Measurements from ENCODE around the gene TASP1. TPM values are rescaled to one million over a fixed set of nuclear protein-coding genes. Genes with fewer than 3 reads are reported as not detected.

TASP1 gene, protein sequence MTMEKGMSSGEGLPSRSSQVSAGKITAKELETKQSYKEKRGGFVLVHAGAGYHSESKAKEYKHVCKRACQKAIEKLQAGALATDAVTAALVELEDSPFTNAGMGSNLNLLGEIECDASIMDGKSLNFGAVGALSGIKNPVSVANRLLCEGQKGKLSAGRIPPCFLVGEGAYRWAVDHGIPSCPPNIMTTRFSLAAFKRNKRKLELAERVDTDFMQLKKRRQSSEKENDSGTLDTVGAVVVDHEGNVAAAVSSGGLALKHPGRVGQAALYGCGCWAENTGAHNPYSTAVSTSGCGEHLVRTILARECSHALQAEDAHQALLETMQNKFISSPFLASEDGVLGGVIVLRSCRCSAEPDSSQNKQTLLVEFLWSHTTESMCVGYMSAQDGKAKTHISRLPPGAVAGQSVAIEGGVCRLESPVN
- total RNA-seq (10 to 100 TPM; 15.1 to 15.2 TPM), polyA plus RNA-seq (10 to 100 TPM; 16.9 to 18.2 TPM)

DNA sequence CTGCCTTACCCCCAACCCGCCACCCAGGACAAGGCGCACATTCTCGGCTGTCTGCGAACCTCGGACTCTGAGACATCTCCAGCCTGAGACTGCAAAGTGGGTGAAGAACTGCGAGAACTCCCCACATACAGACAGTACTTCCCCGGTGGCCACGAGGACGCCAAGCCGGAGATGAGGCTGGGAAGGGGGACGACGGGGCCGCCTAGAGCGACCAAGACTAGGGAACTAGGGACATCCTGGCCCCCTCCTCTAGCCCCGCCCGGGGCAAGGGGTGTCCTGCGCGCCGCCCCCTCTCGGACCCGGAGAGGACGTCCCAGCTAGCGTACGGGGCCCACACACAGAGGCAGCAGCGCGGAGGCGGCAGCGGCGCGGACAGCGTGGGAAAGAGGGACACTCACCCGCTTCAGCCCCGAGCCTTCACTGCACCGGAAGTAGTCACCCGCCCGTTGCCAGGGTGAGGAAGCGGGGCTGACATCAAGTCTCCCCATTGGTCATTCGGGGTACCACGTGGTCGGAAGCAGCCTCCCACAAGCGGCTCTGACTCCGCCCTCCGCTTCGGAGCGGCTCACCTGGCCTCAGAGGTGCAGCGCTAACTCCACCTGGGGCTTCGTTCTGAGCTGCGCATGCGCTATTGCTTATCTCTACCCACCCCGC is at the start of gene TASP1:
TASP1 (minus strand) TSS at position 437 of the 654 bp plus-strand sequence. CDS start 8,854 bp downstream, outside the sequence.
- no peaks in the 10 kb centered on the region for H3K36me3 ChIP-seq (ENCODE audit: insufficient read depth, low read length)
- no peaks in the 10 kb centered on the region for H3K27me3 ChIP-seq (ENCODE audit: insufficient read depth, low read length)
- H3K27me3 Mint-ChIP-seq, result peaks cover 2 to 13% of the 10 kb centered on the region in 2 donors
- H3K9me3 Mint-ChIP-seq, result no peaks in the 10 kb centered on the region
- peaks cover 15 to 27% (median 17%) of the 10 kb centered on the region in 4 donors for H3K4me1 Mint-ChIP-seq
- peak within 1 kb of the TSS; percentile 84 to 95 (median 90) for H3K27ac Mint-ChIP-seq
- H3K27ac ChIP-seq (ENCODE audit: low read depth, low read length), result peak within 1 kb of the TSS; percentile 66
- peak; percentile 94 to 98 (median 96) for DNase-seq
- intact Hi-C loops (cut with micrococcal nuclease), result loop anchor here (1.0 to 5.0 kb wide), 2 partner anchors 147 to 406 kb away; partner anchors contain the start of gene NDUFAF5
- peak within 1 kb of the TSS; percentile 59 to 90 for H3K4me3 ChIP-seq (ENCODE audit: low read length in 2 of 2)
- H3K9me3 ChIP-seq (ENCODE audit: control insufficient read depth in 1 of 2, low read length in 2 of 2), result no peaks in the 10 kb centered on the region
- H3K4me3 Mint-ChIP-seq, result peak within 1 kb of the TSS; percentile 84 to 93 (median 89)
- ChIA-PET CTCF (ENCODE audit: partially characterized antibody) (interaction anchor here (1.0 kb wide), 1 partner anchor 147 kb away, joined by 3 read pairs; no protein-coding TSS in a partner anchor), POLR2A (ENCODE audit: partially characterized antibody) (interaction anchor here (0.8 to 1.3 kb wide), 3 partner anchors 11 to 146 kb away, joined by 3 to 6 read pairs (median 5); partner anchors contain the start of genes ESF1 and NDUFAF5)
- peaks cover 0 to 5% of the 10 kb centered on the region in 2 donors for H3K36me3 Mint-ChIP-seq
- peaks cover 14% of the 10 kb centered on the region for H3K4me1 ChIP-seq (ENCODE audit: insufficient read depth, low read length)

DNA sequence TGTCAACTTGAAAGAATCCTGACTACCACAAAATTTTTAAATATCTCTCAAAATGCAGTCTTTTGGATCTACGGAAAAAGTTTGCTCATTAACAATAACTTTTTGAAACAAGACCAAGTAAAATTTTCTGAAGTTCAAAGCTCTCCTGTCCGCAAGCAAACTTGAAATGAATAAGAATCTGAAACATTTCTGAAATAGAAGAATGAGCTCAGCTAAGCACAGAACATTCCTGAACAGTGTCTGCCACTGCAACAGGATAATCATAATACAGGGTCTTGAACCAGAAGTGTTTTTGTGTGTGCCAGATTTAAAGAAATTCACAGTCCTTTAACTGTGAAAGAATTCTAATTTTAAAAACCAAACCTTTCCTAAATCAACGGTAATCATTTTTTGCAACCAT is 49.1 kb upstream of the TASP1 start:
- no peak overlapping the region for H3K4me3 Mint-ChIP-seq
- Histone ChIP-seq H3K4me3 (ENCODE audit: low read length in 2 of 2) (no peak overlapping the region), H3K27me3 (ENCODE audit: insufficient read depth, low read length) (no peaks in the 10 kb centered on the region), H3K4me1 (ENCODE audit: insufficient read depth, low read length) (no peaks in the 10 kb centered on the region), H3K36me3 (ENCODE audit: insufficient read depth, low read length) (no peaks in the 10 kb centered on the region), H3K9me3 (ENCODE audit: control insufficient read depth in 1 of 2, low read length in 2 of 2) (no peaks in the 10 kb centered on the region), H3K27ac (ENCODE audit: low read depth, low read length) (no peak overlapping the region)
- H3K36me3 Mint-ChIP-seq, result no peaks in the 10 kb centered on the region
- POLR2A ChIA-PET (ENCODE audit: partially characterized antibody), result no interaction called here
- H3K27ac Mint-ChIP-seq, result no peak overlapping the region
- no peak for DNase-seq
- peaks cover 23 to 25% of the 10 kb centered on the region in 2 donors for H3K27me3 Mint-ChIP-seq
- H3K9me3 Mint-ChIP-seq, result no peaks in the 10 kb centered on the region
- no peaks in the 10 kb centered on the region for H3K4me1 Mint-ChIP-seq
- intact Hi-C loops (cut with micrococcal nuclease), result no loop called here
- CTCF ChIA-PET (ENCODE audit: partially characterized antibody), result no interaction called here

DNA sequence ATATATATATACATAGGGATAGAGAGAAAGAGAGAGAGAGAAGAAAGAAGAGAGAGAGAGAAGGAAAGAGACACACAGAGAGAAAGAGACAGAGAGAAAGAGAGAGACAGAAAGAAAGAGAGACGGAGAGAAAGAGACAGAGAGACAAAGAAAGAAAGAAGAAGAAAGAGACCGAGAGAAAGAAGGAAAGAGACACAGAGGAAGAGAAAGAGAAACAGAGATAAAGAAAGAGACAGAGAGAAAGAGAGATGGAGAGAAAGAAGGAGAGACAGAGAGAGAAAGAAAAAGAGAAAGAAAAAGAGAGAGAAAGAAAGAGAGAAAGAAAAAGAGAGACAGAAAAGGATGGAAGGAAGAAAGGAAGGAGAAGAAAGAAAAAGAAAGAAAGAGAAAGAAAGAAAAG is 46.9 kb upstream of the TASP1 start:
- H3K4me1 ChIP-seq (ENCODE audit: insufficient read depth, low read length), result no peaks in the 10 kb centered on the region
- ChIA-PET POLR2A (ENCODE audit: partially characterized antibody) (no interaction called here), CTCF (ENCODE audit: partially characterized antibody) (no interaction called here)
- no peak overlapping the region for H3K4me3 ChIP-seq (ENCODE audit: low read length in 2 of 2)
- Mint-ChIP-seq H3K36me3 (no peaks in the 10 kb centered on the region), H3K27ac (no peak overlapping the region), H3K4me1 (no peaks in the 10 kb centered on the region), H3K4me3 (no peak overlapping the region), H3K9me3 (no peaks in the 10 kb centered on the region), H3K27me3 (peaks cover 18 to 27% of the 10 kb centered on the region in 2 donors)
- no peaks in the 10 kb centered on the region for H3K27me3 ChIP-seq (ENCODE audit: insufficient read depth, low read length)
- intact Hi-C loops (cut with micrococcal nuclease), result no loop called here
- H3K9me3 ChIP-seq (ENCODE audit: control insufficient read depth in 1 of 2, low read length in 2 of 2), result no peaks in the 10 kb centered on the region
- no peak overlapping the region for H3K27ac ChIP-seq (ENCODE audit: low read depth, low read length)
- no peak for DNase-seq
- H3K36me3 ChIP-seq (ENCODE audit: insufficient read depth, low read length), result no peaks in the 10 kb centered on the region

DNA sequence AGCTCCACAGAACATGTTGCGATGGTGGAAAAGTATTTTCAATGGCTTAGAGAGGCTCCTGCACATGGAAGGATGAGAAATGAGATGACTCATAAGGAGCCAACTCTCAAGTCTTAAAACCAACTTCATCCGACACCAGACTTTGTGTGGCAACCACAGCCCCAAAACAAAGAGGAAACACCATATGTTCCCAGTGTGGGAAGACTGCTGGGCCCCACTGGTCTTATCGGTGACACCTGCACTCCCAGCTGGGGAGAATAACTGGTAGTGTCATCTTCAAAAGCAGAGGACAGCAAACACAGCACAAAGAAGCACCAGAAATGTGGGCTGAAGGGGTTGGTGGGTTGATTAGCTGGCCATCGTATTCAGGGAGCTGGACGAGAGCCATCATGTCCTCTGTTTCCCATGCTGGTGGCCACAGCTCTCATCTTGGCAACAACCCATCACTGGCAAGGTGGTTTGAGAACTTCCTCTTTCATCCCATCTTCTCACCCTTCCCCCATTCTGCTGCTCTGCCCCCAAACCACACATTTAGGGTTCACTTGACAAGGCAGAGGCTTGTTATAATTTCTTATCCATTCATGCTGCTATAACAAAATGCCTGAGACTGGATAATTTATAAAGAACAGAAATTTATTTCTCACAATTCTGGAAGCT is 46.0 kb upstream of the TASP1 start:
- Histone ChIP-seq H3K27me3 (ENCODE audit: insufficient read depth, low read length) (no peaks in the 10 kb centered on the region), H3K4me1 (ENCODE audit: insufficient read depth, low read length) (no peaks in the 10 kb centered on the region), H3K27ac (ENCODE audit: low read depth, low read length) (no peak overlapping the region), H3K4me3 (ENCODE audit: low read length in 2 of 2) (no peak overlapping the region), H3K36me3 (ENCODE audit: insufficient read depth, low read length) (no peaks in the 10 kb centered on the region), H3K9me3 (ENCODE audit: control insufficient read depth in 1 of 2, low read length in 2 of 2) (no peaks in the 10 kb centered on the region)
- H3K4me1 Mint-ChIP-seq, result no peaks in the 10 kb centered on the region
- intact Hi-C loops (cut with micrococcal nuclease), result no loop called here
- CTCF ChIA-PET (ENCODE audit: partially characterized antibody), result no interaction called here
- H3K4me3 Mint-ChIP-seq, result no peak overlapping the region
- no peaks in the 10 kb centered on the region for H3K9me3 Mint-ChIP-seq
- no peaks in the 10 kb centered on the region for H3K36me3 Mint-ChIP-seq
- no peak overlapping the region for H3K27ac Mint-ChIP-seq
- no peak for DNase-seq
- POLR2A ChIA-PET (ENCODE audit: partially characterized antibody), result no interaction called here
- peaks cover 18 to 27% of the 10 kb centered on the region in 2 donors for H3K27me3 Mint-ChIP-seq

DNA sequence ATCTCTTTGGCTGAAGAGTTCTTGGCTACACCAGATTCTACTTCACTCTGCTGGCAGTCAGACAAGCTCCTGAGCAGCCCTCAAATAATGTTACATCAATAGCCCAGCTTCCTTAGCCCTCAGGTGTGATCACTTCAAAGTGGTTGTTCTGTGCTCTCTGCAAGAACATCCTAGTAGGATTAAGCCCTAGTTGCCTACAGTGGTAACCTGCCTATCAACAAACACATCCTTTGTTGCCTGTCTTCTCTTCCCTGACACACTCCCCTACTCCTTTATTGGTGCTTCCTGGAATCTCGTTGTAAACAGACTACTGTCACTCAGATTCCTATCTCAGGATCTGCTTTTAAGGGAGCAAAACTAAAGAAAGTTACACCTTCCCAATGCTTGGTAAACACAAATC is 45.1 kb upstream of the TASP1 start:
- Histone ChIP-seq H3K36me3 (ENCODE audit: insufficient read depth, low read length) (no peaks in the 10 kb centered on the region), H3K9me3 (ENCODE audit: control insufficient read depth in 1 of 2, low read length in 2 of 2) (no peaks in the 10 kb centered on the region), H3K27me3 (ENCODE audit: insufficient read depth, low read length) (no peaks in the 10 kb centered on the region), H3K27ac (ENCODE audit: low read depth, low read length) (no peak overlapping the region), H3K4me1 (ENCODE audit: insufficient read depth, low read length) (no peaks in the 10 kb centered on the region), H3K4me3 (ENCODE audit: low read length in 2 of 2) (no peak overlapping the region)
- H3K4me3 Mint-ChIP-seq, result no peak overlapping the region
- no peaks in the 10 kb centered on the region for H3K9me3 Mint-ChIP-seq
- H3K36me3 Mint-ChIP-seq, result no peaks in the 10 kb centered on the region
- H3K27ac Mint-ChIP-seq, result no peak overlapping the region
- ChIA-PET POLR2A (ENCODE audit: partially characterized antibody) (no interaction called here), CTCF (ENCODE audit: partially characterized antibody) (no interaction called here)
- DNase-seq, result no peak
- peaks cover 18 to 29% of the 10 kb centered on the region in 2 donors for H3K27me3 Mint-ChIP-seq
- intact Hi-C loops (cut with micrococcal nuclease), result no loop called here
- H3K4me1 Mint-ChIP-seq, result no peaks in the 10 kb centered on the region

DNA sequence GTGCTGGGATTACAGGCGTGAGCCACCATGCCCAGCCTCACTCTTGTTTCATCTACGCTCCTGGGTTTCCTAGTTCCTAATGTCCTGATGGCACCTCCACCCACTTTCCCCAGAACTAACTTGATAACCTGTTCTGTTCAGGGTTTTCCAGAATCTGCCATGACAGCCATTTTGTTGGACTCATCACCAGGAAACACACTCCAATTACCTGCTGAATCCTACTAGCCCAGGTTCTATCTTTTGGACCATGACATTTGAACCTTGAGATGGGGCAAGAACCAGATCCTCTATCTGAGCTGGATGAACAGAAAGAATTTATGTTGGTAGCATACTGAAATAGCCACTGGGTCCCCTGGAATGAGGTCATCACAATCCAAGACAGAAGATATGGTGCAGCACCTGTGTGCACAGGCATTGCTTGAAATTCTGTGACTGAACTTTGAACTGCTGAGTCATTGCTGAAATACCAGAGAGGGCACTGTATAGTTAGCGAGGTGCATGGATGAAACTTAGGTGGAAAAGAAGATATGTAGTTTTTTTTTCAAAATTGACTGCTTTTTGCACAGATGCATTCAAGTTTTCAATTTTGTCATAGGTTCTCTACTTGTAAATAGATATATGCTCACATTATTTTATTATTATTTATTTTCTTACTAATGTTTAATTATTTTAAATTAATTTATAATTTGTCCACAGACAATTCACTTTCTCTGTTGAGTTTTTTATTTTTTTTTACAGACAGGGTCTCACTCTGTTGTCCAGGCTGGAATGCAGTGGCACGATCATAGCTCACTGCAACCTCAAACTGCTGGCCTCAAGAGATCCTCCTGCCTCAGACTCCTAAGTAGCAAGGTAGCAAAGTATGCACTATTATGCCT is 42.8 kb upstream of the TASP1 start:
- no peaks in the 10 kb centered on the region for H3K36me3 Mint-ChIP-seq

More for the DNA sequence above, 42.8 kb upstream of the TASP1 start:
- Mint-ChIP-seq H3K27ac (no peak overlapping the region), H3K4me1 (no peaks in the 10 kb centered on the region), H3K4me3 (no peak overlapping the region), H3K27me3 (peaks cover 15 to 26% of the 10 kb centered on the region in 2 donors), H3K9me3 (no peaks in the 10 kb centered on the region)
- DNase-seq, result no peak
- POLR2A ChIA-PET (ENCODE audit: partially characterized antibody), result interaction anchor here (0.6 kb wide), 1 partner anchor 10 kb away, joined by 4 read pairs; no protein-coding TSS in a partner anchor
- H3K4me3 ChIP-seq (ENCODE audit: low read length in 2 of 2), result no peak overlapping the region
- CTCF ChIA-PET (ENCODE audit: partially characterized antibody), result no interaction called here
- H3K9me3 ChIP-seq (ENCODE audit: control insufficient read depth in 1 of 2, low read length in 2 of 2), result no peaks in the 10 kb centered on the region
- H3K4me1 ChIP-seq (ENCODE audit: insufficient read depth, low read length), result no peaks in the 10 kb centered on the region
- no peaks in the 10 kb centered on the region for H3K36me3 ChIP-seq (ENCODE audit: insufficient read depth, low read length)
- no peaks in the 10 kb centered on the region for H3K27me3 ChIP-seq (ENCODE audit: insufficient read depth, low read length)
- intact Hi-C loops (cut with micrococcal nuclease), result no loop called here
- no peak overlapping the region for H3K27ac ChIP-seq (ENCODE audit: low read depth, low read length)

Data from CD4-positive, alpha-beta memory T cell (primary cell).